COLO668 (cell line): ENCODE data around the gene FERMT1.

Source experiments
- DNase-seq: peaks from one replicate; lab custom pipeline; 2025; ENCODE audit not compliant: unreplicated experiment; lab: John Stamatoyannopoulos, UW

The FERMT1 gene, protein sequence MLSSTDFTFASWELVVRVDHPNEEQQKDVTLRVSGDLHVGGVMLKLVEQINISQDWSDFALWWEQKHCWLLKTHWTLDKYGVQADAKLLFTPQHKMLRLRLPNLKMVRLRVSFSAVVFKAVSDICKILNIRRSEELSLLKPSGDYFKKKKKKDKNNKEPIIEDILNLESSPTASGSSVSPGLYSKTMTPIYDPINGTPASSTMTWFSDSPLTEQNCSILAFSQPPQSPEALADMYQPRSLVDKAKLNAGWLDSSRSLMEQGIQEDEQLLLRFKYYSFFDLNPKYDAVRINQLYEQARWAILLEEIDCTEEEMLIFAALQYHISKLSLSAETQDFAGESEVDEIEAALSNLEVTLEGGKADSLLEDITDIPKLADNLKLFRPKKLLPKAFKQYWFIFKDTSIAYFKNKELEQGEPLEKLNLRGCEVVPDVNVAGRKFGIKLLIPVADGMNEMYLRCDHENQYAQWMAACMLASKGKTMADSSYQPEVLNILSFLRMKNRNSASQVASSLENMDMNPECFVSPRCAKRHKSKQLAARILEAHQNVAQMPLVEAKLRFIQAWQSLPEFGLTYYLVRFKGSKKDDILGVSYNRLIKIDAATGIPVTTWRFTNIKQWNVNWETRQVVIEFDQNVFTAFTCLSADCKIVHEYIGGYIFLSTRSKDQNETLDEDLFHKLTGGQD

DNA sequence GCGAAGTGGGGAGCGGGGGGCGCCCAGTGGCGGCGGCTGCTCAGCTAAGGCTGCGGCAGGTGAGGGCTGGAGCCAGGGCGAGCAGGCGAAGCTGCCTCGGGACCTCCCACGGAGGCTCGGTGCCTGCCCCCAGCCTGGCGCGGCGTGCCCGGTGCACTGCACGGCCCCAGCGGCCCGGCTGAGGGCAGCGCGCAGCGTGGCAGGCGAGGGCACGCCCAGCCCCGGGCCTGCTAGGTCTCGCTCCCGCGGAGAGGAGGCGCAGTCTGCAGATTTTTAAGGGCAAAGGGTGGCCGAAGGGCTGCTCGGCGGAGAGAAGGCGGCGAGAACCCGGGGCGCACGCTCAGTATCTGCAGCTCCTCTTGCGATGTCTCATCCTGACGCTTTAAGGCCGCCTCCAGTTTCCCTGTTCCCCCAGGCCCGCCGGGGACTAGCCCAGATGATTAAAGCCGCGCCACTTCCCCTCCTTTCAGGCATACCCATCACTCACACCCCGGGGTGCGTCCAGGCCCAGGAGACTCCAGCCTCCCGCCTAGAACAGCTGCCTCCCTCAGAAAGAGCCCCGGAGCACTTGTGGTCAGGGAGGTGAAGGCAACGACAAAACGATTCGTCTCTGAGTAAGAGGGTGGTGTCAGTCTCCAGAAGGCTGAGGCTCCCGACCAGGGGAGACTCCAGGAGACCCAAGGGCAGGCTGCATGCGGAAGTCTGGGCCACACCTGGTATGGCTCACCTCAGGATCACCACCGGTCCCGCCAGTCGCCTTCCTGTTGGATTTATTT is at the start of gene FERMT1:
FERMT1 (minus strand) TSS at position 158 of the 776 bp plus-strand sequence. CDS start 3,476 bp downstream, outside the sequence.
- DNase-seq: peak; percentile 91

GRCh38 chr20:6169251-6169650 is 46.4 kb upstream of the FERMT1 start:
- DNase-seq: peak; percentile 23

GRCh38 chr20:6168204-6168603 is 45.4 kb upstream of the FERMT1 start:
- DNase-seq: no peak

DNA sequence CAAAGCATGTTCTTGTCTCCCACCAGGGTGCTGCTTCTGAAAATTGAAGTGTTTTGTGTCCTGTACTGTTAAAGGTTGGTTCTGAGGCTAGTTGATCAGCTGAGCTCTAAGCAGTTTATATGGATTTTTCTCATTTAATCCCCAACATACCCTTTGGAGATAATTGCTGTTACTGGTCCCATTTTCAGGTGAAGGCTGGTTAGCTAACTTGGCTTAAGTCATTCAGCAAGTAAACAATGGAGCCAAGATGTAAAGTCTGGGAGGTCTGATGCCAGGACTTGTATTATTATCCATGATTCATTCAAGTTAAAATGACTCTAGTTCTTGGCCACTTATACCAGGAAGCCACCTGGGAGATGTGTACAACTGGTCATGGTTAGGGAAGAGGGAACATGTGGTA is 42.5 kb upstream of the FERMT1 start:
- DNase-seq: no peak

DNA sequence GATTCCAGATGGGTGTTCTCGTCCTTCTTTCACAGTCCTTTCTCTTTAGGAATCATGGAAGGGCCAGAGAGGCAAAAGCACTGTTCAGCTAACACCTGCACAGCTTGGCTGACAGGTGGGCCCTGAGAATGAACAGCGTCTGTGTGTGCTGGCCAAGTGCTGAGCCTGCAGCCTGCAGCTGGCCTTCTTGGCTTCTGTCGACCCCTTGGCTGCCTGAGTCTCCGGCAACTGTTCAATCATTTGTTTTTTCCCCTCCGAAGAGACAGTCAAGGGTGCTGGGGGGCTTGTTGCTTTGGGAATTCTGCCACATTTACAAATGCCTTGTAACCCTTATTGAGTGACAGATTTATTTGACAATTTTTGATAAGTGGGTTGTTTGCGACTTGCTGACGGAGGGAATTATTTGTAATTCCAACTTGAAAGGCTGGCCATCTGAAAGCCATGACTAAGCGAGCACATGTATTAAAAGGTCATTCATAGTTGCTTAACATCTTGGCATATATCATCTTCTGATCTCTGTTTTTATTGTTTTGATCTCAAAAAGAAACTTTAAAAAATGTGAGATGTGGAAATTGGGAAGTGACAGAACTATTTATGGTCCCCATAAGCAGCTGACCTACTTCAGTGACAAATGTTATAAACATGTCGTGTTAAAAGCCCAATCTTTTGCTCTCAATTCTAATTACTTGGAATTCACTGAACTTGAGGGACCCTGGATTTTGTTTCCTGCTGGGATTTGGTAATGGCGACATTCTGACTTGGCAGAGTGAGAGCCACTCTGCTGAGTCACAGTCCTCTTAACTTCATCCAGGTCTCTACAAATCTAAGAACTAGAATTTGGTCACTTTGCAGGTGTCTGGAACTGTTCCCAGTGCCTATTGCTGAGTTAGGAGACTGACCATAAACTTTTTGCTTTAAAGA is 41.9 kb upstream of the FERMT1 start:
- DNase-seq: no peak

GRCh38 chr20:6160736-6161135 is 37.9 kb upstream of the FERMT1 start:
- no peak for DNase-seq

DNA sequence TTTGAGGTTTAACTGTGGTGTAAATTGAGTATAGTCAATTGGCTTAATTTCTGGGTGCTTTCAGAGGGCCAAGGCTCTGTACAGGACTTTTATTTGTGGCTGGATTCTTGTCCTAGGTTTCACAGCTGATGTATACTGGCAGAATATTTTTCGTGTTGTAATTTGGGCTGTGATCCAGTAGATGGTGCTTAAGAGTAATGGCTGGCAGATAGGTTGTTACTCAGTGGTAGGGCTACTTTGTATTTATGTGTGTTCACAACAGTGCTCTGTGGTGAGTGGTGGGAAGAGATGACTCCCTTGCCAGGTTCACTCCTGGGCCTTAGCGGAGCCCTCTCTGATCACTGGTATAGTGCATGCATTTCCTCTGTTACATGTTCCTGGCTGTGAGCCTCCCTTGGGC is 34.5 kb upstream of the FERMT1 start:
- no peak for DNase-seq

- no peak for DNase-seq
These were observed 29.9 kb upstream of the FERMT1 start for GRCh38 chr20:6152777-6153176.

DNA sequence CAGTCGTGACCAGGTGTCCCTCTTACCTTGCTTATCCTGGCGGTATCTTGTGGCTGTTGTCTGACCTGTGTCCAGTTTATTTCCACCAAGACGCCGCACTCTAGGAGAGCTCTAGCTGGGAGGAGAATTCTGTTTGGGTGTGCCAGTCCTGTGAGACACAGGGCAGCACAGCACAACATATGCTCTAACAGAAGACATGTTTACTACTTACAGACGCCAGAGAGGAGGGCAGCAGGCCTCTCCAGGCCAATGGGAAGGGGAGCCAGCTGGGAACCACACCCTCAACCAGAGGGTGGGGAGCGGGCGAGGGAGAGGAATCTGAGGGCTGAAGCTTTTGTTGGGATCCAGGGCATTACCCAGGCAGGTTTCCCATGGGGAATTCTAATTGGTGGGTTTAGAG is 25.2 kb upstream of the FERMT1 start:
- DNase-seq: no peak

GRCh38 chr20:6142348-6142993 is 19.6 kb upstream of the FERMT1 start:
- DNase-seq: peak; percentile 71

GRCh38 chr20:6140947-6141346 is 18.1 kb upstream of the FERMT1 start:
- no peak for DNase-seq

GRCh38 chr20:6135347-6135746 is 12.5 kb upstream of the FERMT1 start:
- DNase-seq: no peak

DNA sequence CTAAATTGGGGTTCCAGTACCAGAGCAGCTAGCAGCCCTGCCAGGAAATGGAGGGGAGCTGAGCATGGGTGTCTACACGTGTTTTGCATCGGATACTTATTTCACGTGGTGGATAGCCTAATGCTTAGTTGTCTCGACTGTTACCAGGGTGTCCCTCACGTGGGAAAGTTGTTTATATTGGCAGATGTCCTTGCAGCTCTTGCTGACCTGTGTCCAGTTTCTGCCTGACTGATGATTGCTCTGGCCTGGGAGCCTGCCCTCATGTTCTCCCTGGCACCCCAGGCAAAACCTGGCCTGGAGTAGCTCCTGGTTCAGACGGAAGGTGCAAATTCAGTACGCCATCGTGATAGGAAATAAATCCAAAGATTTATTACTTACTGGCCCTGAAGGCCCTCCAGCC is 11.8 kb upstream of the FERMT1 start:
- no peak for DNase-seq

- DNase-seq: no peak
These were observed 7.2 kb upstream of the FERMT1 start for GRCh38 chr20:6130045-6130444.

- no peak for DNase-seq
These were observed 5.0 kb upstream of the FERMT1 start for GRCh38 chr20:6127825-6128224.

GRCh38 chr20:6126846-6127245 is 4.0 kb upstream of the FERMT1 start:
- DNase-seq: no peak

- no peak for DNase-seq
These were observed 802 bp upstream of the FERMT1 start for GRCh38 chr20:6123649-6124014.

DNA sequence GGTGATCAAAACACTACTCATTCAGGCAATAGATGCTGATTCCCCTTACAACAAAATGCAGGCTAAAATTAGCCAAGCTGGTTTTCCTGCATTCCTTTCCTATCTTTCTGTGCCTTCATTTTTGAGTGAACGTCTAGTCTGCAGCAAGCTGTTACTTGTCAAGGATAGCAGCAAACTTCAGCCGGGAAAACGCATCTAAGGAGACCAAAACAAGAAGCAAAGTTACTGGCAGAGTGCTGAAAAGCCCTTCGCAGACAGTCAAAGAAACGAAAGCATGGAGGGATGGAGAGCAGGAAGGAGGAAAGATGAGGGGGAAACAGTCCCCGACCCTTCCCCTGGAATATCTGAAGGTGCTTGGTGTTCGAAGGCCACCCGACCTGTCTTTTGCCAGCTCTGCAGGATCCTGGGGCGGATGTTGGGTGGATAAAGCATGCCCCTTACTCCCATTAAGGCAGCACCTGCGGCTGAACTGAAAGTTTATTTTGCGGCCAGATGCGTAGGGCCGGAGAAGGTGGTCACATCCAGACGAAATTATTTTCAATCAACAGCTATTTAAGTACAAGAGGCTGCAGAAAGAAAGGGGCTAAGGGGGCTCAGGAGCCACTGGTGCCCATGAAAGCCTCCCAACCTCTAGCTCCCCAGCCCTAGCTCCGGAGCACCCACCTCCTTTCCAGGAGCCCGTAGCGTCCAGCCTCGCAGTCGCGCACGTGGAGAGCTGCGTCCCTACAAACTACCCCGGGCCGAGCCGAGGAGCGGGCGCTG is 538 bp downstream of the FERMT1 start:
- DNase-seq: peak; percentile 43

- DNase-seq: no peak
These were observed 1.3 kb downstream of the FERMT1 start for GRCh38 chr20:6121504-6121903.
